SH-SY5Y (cell line): ENCODE results near the gene TNNC1.

Experiments
- GATA2 ChIP-seq: IDR thresholded peaks from 2 replicates; pipeline ENCODE4 v1.6.1; 2011; ENCODE audit warnings: mild to moderate bottlenecking, low read depth, low read length
- GATA3 ChIP-seq: IDR thresholded peaks from 2 replicates; pipeline ENCODE4 v1.6.1; 2011; ENCODE audit warnings: low read depth, mild to moderate bottlenecking, low read length, moderate library complexity

TNNC1 gene

GRCh38 chr3:52479877-52480575 lies 26.2 kb upstream of the TNNC1 start:
- TF ChIP-seq GATA3 (no peak), GATA2 (no peak)

- no peak; the same call in none of the 2 replicates for TF ChIP-seq GATA3
- peak; percentile 99 for TF ChIP-seq GATA2
Measured at GRCh38 chr3:52479037-52479876, 25.4 kb upstream of the TNNC1 start.

- no peak for TF ChIP-seq GATA3
- TF ChIP-seq GATA2 = no peak
Measured at GRCh38 chr3:52477796-52478095, 23.9 kb upstream of the TNNC1 start.

GRCh38 chr3:52477076-52477795 lies 23.4 kb upstream of the TNNC1 start:
- TF ChIP-seq GATA2 (no peak), GATA3 (no peak)

- TF ChIP-seq GATA3 (no peak), GATA2 (no peak)
Measured at GRCh38 chr3:52473026-52473425, 19.2 kb upstream of the TNNC1 start.

GRCh38 chr3:52472239-52473000 lies 18.6 kb upstream of the TNNC1 start:
- no peak for TF ChIP-seq GATA2
- TF ChIP-seq GATA3 = no peak

GRCh38 chr3:52471371-52472238 lies 17.8 kb upstream of the TNNC1 start:
- no peak for TF ChIP-seq GATA2
- TF ChIP-seq GATA3 = no peak

GRCh38 chr3:52470920-52471319 lies 17.1 kb upstream of the TNNC1 start:
- TF ChIP-seq GATA2 (no peak), GATA3 (no peak)

- TF ChIP-seq GATA2 = no peak
- TF ChIP-seq GATA3 = no peak
Measured at GRCh38 chr3:52469001-52469400, 15.2 kb upstream of the TNNC1 start.

- no peak for TF ChIP-seq GATA3
- no peak for TF ChIP-seq GATA2
Measured at GRCh38 chr3:52468336-52468735, 14.5 kb upstream of the TNNC1 start.

GRCh38 chr3:52463416-52463815 lies 9.6 kb upstream of the TNNC1 start:
- TF ChIP-seq GATA2 (no peak), GATA3 (no peak)

- no peak for TF ChIP-seq GATA3
- no peak for TF ChIP-seq GATA2
Measured at GRCh38 chr3:52461874-52462273, 8.0 kb upstream of the TNNC1 start.
